Prostate gland (tissue), 2 donors: ENCODE data around the gene MED20.

Experiments used
- CTCF ChIP-seq, 4 experiments: fragments of 200-600 bp in 2 of 4; fragments of 450-650 bp in 2 of 4; sonication (generic) in 2 of 4; IDR thresholded peaks; 1 replicate in 3 of 4; 2 replicates in 1 of 4; pipeline ENCODE4 v1.5.1; 2016 to 2019; ENCODE audit warnings: antibody characterized with exemption in 4 of 4, mild to moderate bottlenecking in 2 of 4, moderate library complexity in 2 of 4
- POLR2A ChIP-seq: fragments of 450-650 bp; IDR thresholded peaks from one replicate; pipeline ENCODE4 v1.6.1; 2016; ENCODE audit warnings: antibody characterized with exemption, mild to moderate bottlenecking
- POLR2AphosphoS5 ChIP-seq: sonication (generic); formaldehyde crosslinking; IDR thresholded peaks from one replicate; pipeline ENCODE4 v1.6.1; 2017; ENCODE audit warnings: antibody characterized with exemption

GRCh38 chr6:41896281-41896680 lies 24.7 kb downstream of the MED20 start:
- TF ChIP-seq CTCF (IDR thresholded peaks at IDR 0.05): no peak
- no peak for TF ChIP-seq POLR2A
- TF ChIP-seq POLR2AphosphoS5: no peak
